HG03039 (cell line): ENCODE measurements around the gene ANKRD11.
"Not testable (repeated sequence)": the region's sequence is repeated elsewhere in the genome, so short reads cannot be mapped to it uniquely, and the experiment has no call there.

ENCODE experiments used
- ATAC-seq: cut with Tn5 transposase; IDR thresholded peaks from one replicate; pipeline ENCODE4 v1.9.1; 2021; ENCODE audit warnings: mild to moderate bottlenecking, moderate library complexity; ENCODE audit not compliant: unreplicated experiment

ANKRD11 gene

DNA sequence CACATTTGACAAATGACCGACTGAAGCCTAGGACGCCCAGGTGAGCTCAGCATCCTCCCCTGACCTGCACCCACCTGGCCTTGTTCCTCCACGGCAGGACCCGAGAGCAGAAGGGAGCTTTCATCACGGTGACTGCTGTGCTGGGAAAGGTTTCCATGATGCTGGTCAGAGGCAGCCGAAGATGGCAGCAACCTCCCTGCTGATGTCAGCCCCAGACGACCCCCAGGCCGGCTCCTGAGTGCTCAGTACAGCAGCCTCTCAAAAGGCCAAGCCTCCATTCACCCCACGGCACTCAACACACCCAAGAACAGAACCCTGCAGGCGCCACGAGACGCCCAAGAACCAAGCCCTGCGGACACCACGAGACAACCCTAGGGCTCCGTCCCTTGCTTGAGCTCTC lies 119.8 kb downstream of the ANKRD11 start:
- no peak for ATAC-seq

DNA sequence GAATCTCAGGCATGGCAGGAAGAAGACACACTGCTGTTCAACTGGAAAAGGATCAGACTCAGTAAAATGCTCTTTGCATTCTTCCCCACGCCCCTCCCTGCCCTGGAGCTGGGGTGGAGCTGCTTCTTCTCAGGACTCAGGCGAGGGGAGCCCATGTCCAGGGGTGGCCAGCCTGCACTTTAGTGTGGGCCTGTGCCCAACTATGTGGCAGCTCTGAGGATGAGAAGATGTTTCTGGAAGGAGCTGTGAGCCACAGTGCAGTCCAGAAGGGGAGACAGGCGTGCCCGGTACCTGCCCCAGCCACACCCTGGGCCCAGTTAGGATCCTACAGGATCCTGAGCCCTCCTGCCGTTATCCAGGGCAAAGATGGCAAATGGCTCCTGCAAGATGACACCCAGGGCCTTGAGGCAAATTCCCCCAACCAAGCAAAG lies 120.3 kb downstream of the ANKRD11 start:
- no peak for ATAC-seq

DNA sequence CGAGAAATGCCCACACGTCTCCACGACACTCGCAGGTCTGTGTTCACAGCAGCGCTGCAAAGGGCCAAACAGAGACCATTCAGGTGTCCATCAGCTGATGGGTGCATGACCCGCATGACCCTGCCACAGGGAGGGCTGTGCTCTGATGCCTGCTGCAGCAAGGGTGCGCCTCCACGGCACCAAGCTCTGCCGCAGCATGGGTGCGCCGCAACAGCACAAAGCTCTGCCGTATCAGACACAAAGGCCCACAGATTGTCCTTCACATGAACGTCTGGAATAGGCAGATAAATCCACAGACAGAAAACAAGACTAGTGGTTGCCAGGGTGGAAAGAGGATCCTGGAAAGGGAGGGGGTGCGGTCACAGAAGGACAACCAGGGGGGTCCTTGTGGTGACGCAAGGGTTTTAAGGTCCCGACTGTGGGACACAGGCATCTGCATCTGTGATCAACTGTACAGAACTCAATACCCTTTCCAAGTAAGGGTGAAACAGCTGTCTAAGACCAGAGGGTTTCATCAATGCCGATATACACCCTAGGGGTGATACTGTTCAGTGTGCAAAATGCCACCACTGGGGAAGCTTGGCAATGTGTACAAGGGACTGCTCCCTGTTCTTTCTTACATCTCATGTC lies 121.0 kb downstream of the ANKRD11 start:
- no peak for ATAC-seq

DNA sequence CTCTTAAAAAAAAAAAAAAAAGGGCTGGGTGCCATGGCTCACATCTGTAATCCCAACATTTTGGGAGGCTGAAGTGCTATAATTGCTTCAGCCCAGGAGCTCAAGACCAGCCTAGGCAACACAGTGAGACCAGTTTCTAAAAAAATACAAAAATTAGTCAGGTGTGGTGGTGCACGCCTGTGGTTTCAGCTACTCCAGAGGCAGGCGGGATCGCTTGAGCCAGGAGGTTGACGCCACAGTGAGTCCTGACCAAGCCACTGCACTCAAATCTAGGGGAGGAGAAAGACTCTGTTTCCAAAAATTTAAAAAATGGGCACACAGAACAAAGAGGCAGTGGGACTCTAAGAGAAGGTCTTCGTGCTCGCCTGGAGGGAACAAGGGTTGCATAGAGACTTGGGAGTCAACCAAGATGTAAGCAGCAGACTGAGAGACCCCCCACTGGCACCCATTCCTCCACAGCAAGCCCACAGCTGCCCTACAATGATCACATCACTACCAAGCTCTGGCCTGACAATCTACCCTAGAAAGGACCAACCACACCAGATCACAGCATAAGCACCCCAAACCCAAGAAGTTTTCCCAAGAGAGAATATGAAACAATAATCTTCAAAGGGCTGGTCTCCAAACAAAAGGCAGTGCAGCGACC lies 121.6 kb downstream of the ANKRD11 start:
- ATAC-seq: no peak

DNA sequence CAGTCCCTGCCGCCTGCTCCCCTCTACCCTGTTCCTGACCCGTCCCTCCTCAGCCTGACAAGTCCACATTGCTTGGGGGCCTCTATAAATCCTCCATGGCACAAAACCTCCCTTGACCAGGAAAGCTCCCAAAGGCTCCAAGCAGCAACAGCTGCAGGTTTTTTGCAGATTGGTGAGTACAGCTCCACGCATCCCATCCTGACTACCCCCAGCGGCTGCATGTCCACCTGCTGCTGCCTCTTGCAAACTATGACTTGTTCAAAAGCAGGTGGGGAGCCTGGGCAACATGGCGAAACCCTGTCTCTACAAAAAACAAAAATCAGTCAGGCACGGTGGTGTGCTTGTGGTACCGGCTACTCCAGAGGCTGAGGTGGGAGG lies 122.8 kb downstream of the ANKRD11 start:
- ATAC-seq: no peak

DNA sequence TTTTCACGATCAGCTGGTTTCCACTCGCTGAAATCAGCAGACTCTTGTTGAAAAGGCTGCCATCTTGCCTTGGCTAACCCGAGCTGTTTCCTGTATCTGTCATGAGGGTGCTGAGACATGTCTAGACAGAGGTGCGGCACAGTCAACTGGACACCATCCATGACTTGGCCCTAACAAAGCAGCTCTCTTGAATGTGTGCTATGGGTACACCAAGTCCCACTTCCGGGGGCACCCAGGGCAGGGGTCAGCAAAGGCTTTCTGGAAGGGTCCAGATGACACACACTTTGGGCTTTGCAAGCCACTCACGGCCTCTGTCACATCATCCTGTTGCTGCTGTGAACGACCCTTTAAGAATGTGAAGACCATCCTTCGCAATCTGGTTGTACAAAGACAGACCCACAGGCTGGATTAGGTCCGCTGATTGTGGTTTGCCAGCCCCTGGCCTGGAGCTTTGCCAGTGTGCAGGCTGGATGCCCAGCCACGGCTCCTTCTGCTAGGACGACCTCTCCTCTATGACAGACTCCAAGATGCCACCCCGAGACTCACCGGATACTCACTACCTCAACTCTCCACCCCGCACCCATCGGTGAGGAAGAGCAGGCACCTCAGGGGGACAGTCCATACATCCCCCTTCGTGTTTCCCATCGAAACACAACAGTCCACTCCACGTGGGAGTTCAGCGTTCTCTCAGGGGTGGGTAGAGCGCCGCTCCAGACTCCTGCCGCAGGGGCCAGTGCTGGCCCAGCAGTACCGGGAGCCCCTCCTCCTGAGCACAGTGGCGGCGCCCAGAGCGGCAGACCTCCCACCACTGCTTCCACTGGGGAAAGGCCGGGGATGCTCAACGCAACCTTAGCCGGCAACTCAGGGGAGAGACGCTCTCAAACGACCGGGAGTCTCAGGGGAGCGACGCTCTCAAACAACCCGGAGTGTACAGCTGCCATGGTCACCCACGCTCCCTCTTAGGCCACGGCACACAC lies 123.5 kb downstream of the ANKRD11 start:
- ATAC-seq: no peak

DNA sequence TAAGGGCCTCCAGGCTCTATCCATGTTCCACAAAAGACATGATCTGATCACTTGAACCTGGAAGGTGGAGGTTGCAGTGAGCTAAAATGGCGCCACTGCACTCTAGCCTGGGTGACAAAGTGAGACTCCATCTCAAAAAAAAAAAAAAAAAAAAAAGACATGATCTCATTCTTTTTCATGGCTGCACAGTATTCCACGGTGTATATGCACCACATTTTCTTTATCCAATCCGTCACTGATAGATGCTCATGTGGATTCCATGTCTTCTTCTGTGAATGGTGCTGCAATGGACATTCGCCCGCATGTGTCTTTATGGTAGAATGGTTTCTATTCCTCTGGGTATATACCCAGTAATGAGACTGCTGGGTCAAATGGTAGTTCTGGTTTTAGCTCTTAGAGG lies 124.4 kb downstream of the ANKRD11 start:
- no peak for ATAC-seq

DNA sequence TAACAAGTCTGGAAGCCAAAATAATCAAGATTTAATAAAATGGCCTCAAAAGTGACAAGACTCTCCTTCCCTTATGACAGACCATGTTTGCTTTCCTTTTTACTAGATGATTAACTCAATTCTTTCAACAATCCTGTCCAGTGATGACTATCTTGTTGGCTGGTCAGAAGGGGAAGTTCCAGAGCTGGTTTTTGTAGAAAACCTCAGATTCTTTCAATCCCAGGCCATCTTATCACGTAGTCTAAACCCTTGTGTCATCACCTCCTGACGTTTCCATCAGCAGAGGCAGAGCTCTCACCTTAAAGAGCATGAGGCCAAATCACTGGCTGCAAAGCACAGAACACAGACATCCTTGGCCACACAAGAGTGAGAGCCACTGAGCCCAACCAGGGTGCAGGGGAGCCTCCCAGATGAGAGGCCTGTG lies 125.3 kb downstream of the ANKRD11 start:
- ATAC-seq: no peak

DNA sequence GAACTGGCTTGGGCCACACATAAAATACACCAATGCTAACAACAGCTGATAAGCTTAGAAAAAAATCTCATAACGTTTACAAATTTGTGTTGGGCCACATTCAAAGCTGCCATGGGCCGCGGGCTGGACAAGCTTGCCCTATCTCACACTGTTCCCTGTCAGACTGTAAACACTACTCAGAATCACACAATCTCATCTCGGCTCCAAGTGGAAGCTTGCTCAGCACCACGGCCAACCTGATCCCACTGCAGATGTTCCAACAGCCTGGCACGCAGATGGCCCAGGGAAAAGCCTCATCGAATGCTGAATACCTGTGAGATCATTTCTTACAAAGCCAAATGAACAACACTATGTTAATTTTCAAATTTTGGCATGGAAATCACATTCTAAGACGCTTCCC lies 125.8 kb downstream of the ANKRD11 start:
- ATAC-seq: no peak

DNA sequence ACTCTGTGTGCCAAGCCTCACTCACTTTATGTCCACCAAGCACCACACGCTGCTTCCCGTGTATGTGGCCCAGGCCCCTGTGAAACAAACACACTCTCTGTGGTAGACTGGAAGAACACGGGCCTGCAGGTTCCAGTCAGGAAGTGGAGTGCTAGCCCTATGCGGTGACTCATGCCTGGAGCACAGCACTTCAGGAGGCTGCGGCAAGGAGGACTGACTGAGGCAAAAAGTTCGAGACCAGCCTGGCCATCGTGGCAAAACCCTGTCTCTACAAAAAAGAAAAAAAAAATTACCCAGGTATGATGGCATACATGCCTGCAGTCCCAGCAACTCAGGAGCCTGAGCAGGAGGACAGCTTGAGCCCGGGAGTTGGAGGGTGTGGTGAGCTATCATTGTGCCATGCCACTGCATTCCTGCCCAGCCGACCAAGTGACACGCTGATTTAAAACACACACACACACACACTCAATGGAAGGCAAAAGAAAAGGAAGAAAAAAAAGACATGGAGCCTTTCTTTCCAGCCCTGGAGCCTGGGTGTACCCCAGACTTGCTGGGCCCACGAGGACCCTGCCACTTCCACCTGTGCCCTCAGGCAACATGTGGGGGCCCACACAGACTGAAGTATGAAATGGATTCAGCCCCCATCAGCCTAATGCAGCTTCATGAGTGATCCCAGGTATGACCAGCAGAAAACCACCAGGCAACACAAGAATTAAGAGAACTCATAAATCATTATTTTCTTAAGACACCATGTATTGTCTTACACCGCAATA lies 126.6 kb downstream of the ANKRD11 start:
- ATAC-seq: no peak

DNA sequence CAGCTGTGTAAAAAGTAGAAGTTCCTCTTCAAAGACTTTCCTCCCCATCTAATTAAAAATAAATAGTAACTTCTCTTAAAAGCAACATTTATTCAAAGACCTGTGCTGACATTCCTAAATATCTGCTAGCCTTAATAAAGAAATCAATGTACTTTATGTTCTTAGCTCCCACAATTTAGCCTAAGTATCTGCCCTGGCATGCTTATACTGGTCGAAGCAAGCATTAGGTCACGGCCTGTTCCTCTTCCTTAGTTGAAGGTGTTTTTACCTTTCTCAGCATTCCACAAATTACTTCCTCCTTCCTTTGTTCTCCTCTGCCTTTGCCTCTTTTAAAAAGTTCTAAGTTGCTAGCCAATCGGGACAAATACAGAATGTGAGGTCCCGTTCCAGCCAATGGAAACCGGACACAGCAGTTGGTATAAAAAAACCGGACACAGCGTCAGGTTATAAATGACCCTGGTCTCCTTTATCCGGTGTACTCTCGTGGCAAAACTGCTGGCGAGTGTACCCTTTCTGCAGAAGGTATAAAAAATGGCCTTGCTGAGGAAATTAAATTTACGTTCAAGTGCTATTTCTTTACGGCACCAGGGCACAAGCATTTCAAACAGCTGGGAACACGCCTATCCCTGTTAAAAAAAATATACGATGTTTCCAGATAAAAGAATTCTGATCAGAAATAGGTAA lies 127.7 kb downstream of the ANKRD11 start:
- not testable (repeated sequence) for ATAC-seq

DNA sequence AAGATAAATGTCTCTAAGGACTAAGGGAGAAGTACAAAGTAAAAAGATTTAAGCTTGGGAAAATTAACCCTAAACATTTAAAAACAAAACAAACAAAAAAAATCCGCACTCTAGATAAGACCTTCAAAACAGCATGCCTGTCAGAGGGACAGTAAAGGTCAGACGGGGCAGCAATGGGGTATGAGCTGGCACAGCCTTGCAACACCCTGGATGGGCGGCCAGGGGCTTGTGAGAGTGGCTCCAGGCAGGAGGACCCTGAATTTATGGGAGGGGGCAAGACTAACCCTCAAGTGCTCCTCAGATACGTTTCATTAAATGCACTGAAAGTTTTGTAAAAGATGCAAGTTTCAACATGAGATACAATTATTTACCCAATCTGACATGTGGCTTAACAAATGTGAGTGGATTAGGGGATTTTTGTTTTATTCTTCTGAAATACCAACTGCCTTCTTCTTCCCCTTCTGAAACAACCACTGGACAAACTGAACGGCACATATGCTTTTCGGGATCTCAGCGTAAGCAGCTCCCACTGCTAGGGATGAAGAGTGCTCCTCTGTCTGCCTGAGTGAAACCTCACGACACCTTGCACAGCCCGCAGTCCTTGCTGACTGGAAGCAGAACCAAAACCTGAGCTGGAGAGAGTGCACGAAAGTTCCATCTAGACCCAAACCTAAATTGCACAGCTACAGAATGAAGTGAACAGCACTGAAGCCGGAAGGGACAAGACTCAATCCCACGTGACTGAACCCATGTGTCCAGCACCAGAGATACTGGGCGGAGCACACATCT lies 128.4 kb downstream of the ANKRD11 start:
- ATAC-seq: peak; percentile 50

DNA sequence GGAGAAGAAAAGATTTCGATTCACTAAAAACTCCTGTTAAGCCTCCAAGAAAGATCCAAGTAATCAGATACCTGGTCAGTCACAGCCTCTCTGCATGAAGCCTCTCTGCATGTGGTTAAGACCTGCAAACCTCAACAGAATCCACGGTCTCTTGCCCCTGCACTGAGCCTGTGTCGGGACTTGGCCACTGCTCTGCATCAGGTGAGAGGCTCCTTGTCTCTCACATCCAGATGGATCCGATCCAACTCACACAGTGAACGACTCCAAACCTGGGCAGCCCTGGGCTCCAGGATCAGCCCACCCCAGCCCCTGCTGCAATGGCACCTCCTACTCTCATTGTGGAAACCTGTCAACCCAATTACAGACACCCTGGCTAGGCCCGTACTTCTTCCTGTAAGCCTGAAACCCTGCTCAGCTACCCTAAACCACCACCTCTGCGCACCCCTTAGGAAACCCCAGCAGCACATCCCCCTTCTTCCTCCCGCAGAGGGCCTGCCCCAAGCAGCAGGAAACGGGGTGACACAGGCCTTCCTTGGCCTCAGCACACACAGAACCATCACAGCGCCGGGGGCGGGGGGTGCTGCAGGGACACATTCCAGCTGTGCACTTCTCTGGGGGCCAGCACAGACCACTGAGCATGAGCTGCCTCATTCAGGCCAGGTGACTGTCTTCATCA lies 129.5 kb downstream of the ANKRD11 start:
- ATAC-seq: no peak

DNA sequence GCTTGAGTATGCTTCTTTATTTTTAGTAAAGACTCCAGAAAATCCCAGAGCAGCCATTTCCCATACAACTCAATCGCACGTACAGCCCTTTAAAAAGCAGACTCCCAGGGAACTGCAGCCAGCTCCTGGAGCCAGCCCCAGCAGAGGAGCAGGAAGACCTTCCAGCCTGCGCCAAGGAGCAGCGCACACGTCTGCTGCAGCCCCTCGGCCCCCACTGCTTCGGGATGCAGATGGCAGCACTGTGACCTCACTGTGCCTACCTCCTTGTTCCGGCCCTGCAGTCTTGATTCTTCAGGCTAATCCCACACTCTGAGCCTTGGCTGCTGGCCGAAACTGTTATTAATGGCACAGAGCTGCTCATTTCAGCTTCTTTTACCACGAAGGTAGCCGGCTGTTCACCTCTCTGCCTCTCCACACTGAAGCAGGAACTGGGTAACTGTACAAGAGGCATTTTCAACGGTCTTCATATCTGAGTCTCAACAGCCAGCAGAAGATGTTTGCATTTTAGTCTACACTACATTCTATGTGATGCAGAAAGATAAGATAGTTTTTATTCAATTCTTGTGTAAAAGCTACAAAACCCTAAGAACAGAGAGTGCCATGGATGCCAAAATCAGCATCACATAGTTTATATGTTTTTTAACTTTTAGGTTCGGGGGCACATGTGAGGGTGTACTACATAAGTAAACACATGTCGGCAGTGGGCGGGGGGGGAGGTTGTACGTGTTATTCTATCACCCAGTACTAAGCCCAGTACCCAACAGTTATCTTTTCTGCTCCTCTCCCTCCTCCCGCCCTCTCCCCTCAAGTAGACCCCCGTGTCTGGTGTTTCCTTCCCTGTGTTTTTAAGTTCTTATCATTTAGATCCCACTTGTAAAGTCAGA lies 130.9 kb downstream of the ANKRD11 start:
- no peak for ATAC-seq

DNA sequence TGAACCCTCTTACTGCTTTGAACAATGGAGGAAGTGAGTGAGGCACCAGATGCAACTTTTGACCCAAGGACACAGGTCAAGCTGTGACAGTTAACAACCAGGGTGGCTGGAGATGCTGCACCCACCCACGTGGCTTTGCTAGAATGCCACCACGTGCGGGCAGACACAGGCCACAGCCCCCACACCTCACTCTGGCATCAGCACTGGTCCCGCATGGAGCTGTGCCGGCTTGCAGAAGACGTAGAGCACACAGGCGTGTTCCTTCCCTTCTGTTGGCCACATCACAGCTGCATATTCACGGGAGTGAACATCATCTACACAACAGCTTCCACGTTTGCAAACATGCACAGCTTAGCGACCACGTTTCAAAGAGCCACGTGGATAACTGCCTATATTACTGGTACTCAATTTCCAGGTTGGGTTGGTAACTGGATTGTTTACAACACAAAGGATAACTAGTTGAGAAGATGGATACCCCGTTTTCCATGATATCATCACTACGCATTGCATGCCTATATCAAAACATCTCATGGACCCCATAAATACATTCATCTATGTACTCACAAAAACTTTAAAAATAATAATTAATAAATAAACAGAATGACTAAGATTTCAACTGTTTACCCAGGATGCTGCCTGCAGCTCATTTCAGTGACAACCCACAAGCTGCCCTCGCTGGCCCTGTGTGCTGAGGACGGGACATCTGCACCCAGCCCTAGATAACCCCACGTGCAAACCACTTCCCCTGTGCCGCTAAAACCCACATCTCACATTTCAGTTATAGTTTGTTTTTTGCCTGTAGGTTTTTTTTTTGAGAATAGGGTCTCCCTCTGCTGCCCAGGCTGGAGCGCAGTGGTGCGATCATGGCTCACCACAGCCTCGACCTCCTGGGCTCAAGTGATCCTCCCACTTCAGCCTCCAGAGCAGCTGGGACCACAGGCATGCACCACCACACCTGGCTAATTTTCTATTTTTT lies 132.0 kb downstream of the ANKRD11 start:
- ATAC-seq: no peak

DNA sequence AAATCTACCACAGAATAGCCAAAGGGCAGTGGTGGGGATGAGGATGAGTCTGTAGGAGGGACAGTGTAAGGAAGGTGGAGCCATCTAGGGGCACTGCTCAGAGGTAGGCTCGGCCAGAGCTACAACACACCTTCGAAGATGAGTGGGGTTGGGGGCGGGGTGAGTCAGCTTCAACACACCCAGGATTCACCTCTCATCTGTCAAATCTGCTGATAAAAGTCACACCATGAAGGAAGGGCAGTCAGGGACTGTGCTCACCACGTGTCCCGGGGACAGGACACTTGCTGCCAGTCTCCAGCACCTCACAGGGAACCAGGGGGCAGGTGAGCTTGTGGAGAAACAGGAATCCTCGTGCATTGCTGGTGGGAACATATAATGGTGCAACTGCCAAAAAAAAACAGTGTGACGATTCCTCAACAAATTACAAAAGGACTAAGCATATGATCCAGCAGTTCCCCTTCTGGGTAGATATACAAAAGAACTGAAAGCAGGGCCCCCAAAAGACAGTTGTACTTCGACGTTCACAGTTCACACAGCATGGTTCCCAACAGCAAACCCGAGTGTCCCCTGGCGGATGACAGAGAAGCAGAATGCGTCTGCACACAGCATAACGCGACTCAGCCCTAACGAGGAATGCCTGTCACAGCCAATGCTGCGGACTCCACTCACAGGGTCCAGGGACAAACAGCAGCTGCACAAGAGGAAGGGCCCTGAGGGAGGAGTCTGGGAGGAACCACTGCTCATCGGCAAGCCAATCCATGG lies 133.1 kb downstream of the ANKRD11 start:
- ATAC-seq: no peak
